ENCODE results near the gene WDR4.
"Not testable (repeated sequence)": the region's sequence is repeated elsewhere in the genome, so short reads cannot be mapped to it uniquely, and the experiment has no call there.

DNA sequence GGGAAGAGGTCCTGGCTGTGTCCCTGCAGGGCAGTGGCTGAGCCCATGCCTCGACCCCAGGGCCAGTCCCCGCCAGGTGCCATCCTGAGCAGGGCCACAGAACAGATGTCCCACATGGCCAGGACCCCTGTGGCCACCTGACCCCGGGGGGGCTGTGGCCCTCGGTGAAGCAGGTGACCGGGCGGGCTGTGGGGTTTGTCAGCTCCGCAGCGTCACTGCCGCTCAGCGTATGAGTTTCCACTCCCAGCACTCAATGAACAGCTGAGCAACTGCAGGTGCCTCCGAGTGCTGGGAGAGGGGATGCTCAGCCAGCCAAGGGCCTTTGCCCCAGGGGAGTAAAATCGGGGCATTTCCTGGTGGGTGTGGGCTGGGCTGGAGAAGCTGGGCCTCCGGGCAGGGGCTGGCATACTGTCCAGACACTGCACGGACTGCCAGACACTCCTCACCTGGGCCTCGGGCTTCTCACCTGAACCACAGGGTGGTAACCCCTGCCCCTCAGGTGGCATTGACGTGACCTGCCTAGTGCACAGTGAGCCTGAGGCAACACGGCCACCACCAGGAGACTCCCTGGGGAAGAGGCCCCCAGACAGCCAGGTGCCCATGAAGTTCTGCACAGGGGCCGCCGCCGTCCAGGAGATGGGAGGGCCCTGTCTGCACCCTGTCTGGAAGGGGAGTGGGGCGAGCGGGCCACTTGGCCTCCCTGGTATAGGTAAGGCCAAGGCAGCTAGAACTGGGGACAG is 37.3 kb downstream of the WDR4 start:
- TF ChIP-seq, protein P1, sequence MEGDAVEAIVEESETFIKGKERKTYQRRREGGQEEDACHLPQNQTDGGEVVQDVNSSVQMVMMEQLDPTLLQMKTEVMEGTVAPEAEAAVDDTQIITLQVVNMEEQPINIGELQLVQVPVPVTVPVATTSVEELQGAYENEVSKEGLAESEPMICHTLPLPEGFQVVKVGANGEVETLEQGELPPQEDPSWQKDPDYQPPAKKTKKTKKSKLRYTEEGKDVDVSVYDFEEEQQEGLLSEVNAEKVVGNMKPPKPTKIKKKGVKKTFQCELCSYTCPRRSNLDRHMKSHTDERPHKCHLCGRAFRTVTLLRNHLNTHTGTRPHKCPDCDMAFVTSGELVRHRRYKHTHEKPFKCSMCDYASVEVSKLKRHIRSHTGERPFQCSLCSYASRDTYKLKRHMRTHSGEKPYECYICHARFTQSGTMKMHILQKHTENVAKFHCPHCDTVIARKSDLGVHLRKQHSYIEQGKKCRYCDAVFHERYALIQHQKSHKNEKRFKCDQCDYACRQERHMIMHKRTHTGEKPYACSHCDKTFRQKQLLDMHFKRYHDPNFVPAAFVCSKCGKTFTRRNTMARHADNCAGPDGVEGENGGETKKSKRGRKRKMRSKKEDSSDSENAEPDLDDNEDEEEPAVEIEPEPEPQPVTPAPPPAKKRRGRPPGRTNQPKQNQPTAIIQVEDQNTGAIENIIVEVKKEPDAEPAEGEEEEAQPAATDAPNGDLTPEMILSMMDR (IDR thresholded peaks at IDR 0.05), result not testable (repeated sequence)
- not testable (repeated sequence) for TF ChIP-seq POLR2A (IDR thresholded peaks at IDR 0.05)
